ENCODE measurements around the gene XPO5. TPM values are rescaled to one million over a fixed set of nuclear protein-coding genes. Genes with fewer than 3 reads are reported as not detected.
A peak's percentile ranks its signal among the peaks of the same experiment; 100 is the strongest.

The XPO5 gene
- total and polyA plus RNA-seq, 12 donors: 10.9 to 70.6 (median 21.9) TPM

- Histone ChIP-seq H3K36me3 (replicated peaks in 1 of 2) (peaks cover 0 to 72% of the 10 kb centered on the region in 2 donors), H3K27me3 (no peaks in the 10 kb centered on the region), H3K27ac (no peak overlapping the region), H3K9me3 (replicated peaks in 1 of 3) (no peaks in the 10 kb centered on the region), H3K4me3 (no peak overlapping the region), H3K4me1 (replicated peaks in 1 of 2) (no peaks in the 10 kb centered on the region)
- DNase-seq: no peak
- TF ChIP-seq POLR2A (IDR thresholded peaks at IDR 0.05) (no peak), CTCF (IDR thresholded peaks at IDR 0.05) (no peak)
- intact Hi-C loops (cut with DNase I): loop anchor here in 1 of 2 donors (10.0 kb wide), 1 partner anchor 119 kb away; no protein-coding TSS in a partner anchor
- WGBS, 4 donors: 84 to 91% (median 89%) methylated on average over 7 to 8 of the region's 8 CpGs
Observed at GRCh38 chr6:43503443-43503842, 72.4 kb downstream of the XPO5 start.

GRCh38 chr6:43502666-43503065 is 73.2 kb downstream of the XPO5 start:
- 63 to 79% (median 75%) methylated on average over 2 to 4 of the region's 4 CpGs for WGBS, 4 donors

GRCh38 chr6:43500921-43501320 is 74.9 kb downstream of the XPO5 start:
- H3K36me3 ChIP-seq (replicated peaks in 1 of 2): peaks cover 0 to 76% of the 10 kb centered on the region in 2 donors

More at GRCh38 chr6:43502666-43503065, 73.2 kb downstream of the XPO5 start:
- H3K27ac ChIP-seq: no peak overlapping the region
- peaks cover 0 to 77% of the 10 kb centered on the region in 2 donors for H3K36me3 ChIP-seq (replicated peaks in 1 of 2)
- intact Hi-C loops (cut with DNase I): loop anchor here in 1 of 2 donors (10.0 kb wide), 1 partner anchor 118 kb away; no protein-coding TSS in a partner anchor
- DNase-seq: peak in 1 of 7 donors; percentile 52
- H3K27me3 ChIP-seq: no peaks in the 10 kb centered on the region
- no peaks in the 10 kb centered on the region for H3K9me3 ChIP-seq (replicated peaks in 1 of 3)
- no peak overlapping the region for H3K4me3 ChIP-seq
- TF ChIP-seq POLR2A (IDR thresholded peaks at IDR 0.05): no peak
- TF ChIP-seq CTCF (IDR thresholded peaks at IDR 0.05): no peak
- no peaks in the 10 kb centered on the region for H3K4me1 ChIP-seq (replicated peaks in 1 of 2)

More at GRCh38 chr6:43500921-43501320, 74.9 kb downstream of the XPO5 start:
- intact Hi-C loops (cut with DNase I): loop anchor here in 1 of 2 donors (10.0 kb wide), 1 partner anchor 116 kb away; no protein-coding TSS in a partner anchor
- no peaks in the 10 kb centered on the region for H3K9me3 ChIP-seq (replicated peaks in 1 of 3)
- no peak overlapping the region for H3K27ac ChIP-seq
- H3K27me3 ChIP-seq: no peaks in the 10 kb centered on the region
- no peak for TF ChIP-seq POLR2A (IDR thresholded peaks at IDR 0.05)
- TF ChIP-seq CTCF (IDR thresholded peaks at IDR 0.05): no peak
- DNase-seq: no peak
- no peak overlapping the region for H3K4me3 ChIP-seq
- H3K4me1 ChIP-seq (replicated peaks in 1 of 2): peaks cover under 1 to 9% of the 10 kb centered on the region in 2 donors
- WGBS, 4 donors: 90 to 100% (median 95%) methylated on average over 3 of the region's 3 CpGs

Measured in adrenal gland (tissue), 12 donors.